GM12891 (cell line): ENCODE data around the gene IFIT3.

Source experiments
- PAX5 ChIP-seq: IDR thresholded peaks from 2 replicates; pipeline ENCODE4 v1.6.1; 2011; ENCODE audit warnings: low read length, moderate library complexity, mild to moderate bottlenecking; ENCODE audit not compliant: insufficient read depth, severe bottlenecking
- POLR2A ChIP-seq: IDR thresholded peaks from 2 replicates; pipeline ENCODE4 v1.6.1; 2011; ENCODE audit warnings: low read depth, low read length, control low read depth
- POLR2AphosphoS5 ChIP-seq: IDR thresholded peaks from 2 replicates; pipeline ENCODE4 v1.6.1; 2011; ENCODE audit warnings: low read depth, low read length, control low read depth
- POU2F2 ChIP-seq: IDR thresholded peaks from 2 replicates; pipeline ENCODE4 v1.6.1; 2011; ENCODE audit warnings: low read depth, mild to moderate bottlenecking, control low read depth, low read length, moderate library complexity
- SPI1 ChIP-seq: IDR thresholded peaks from 2 replicates; pipeline ENCODE4 v1.6.1; 2011; ENCODE audit warnings: low read depth, low read length, control low read depth
- TAF1 ChIP-seq: IDR thresholded peaks from 2 replicates; pipeline ENCODE4 v1.6.1; 2011; ENCODE audit warnings: low read depth, low read length, control low read depth

DNA sequence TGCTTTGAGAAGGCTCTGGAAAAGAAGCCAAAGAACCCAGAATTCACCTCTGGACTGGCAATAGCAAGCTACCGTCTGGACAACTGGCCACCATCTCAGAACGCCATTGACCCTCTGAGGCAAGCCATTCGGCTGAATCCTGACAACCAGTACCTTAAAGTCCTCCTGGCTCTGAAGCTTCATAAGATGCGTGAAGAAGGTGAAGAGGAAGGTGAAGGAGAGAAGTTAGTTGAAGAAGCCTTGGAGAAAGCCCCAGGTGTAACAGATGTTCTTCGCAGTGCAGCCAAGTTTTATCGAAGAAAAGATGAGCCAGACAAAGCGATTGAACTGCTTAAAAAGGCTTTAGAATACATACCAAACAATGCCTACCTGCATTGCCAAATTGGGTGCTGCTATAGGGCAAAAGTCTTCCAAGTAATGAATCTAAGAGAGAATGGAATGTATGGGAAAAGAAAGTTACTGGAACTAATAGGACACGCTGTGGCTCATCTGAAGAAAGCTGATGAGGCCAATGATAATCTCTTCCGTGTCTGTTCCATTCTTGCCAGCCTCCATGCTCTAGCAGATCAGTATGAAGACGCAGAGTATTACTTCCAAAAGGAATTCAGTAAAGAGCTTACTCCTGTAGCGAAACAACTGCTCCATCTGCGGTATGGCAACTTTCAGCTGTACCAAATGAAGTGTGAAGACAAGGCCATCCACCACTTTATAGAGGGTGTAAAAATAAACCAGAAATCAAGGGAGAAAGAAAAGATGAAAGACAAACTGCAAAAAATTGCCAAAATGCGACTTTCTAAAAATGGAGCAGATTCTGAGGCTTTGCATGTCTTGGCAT, 21.1 kb upstream of the IFIT3 start:
- TF ChIP-seq TAF1 = no peak
- no peak for TF ChIP-seq POLR2A
- no peak for TF ChIP-seq POLR2AphosphoS5
- TF ChIP-seq POU2F2 = no peak
- TF ChIP-seq SPI1 = no peak
- TF ChIP-seq PAX5 = no peak
